Upper lobe of right lung (tissue), 1 donor: Measurements from ENCODE around the gene ITSN1. TPM values are rescaled to one million over a fixed set of nuclear protein-coding genes. Genes with fewer than 3 reads are reported as not detected.
A peak's percentile ranks its signal among the peaks of the same experiment; 100 is the strongest.

ENCODE experiments used
- ATAC-seq: fragments of 200-7000 bp; cut with Tn5 transposase; one replicate; pipeline ENCODE4 v1.9.1; 2020; ENCODE audit warnings: mild to moderate bottlenecking, moderate library complexity
- DNase-seq: peaks from one replicate; pipeline ENCODE4 v3.0.0-alpha.2; 2020
- H3K27ac ChIP-seq: fragments of 200-600 bp; one replicate; pipeline ENCODE4 v1.8.0; 2022
- H3K27me3 ChIP-seq: fragments of 200-600 bp; one replicate; pipeline ENCODE4 v1.8.0; 2022; ENCODE audit warnings: mild to moderate bottlenecking
- H3K36me3 ChIP-seq: fragments of 200-600 bp; one replicate; pipeline ENCODE4 v1.8.0; 2022
- H3K4me1 ChIP-seq: fragments of 200-600 bp; one replicate; pipeline ENCODE4 v1.8.0; 2022
- H3K4me3 ChIP-seq: fragments of 200-600 bp; one replicate; pipeline ENCODE4 v1.8.0; 2022; ENCODE audit warnings: mild to moderate bottlenecking
- H3K9me3 ChIP-seq: fragments of 200-600 bp; one replicate; pipeline ENCODE4 v1.8.0; 2022
- intact Hi-C: fragments of 100-400 bp; cut with DNase I; formaldehyde crosslinking; loops from one replicate; pipeline ENCODE4 v1.11.0; 2022
- total RNA-seq: library from RNA; stranded (reverse); fragmentation: NEBNext Ultra II Directional; extraction: Animal tissue kit (Norgen Biotek cat#: 25700); gene quantifications from one replicate; pipeline ENCODE4 v1.2.1, GENCODE V29; 2021
- TF ChIP-seq, protein P1 (sequence below): fragments of 200-600 bp; IDR thresholded peaks from one replicate; pipeline ENCODE4 v1.8.0; 2022; ENCODE audit warnings: antibody characterized with exemption
- donor health status: DM: no; HTN: yes; CAD: no; lungs with severe emphysema.

Gene ITSN1
- total RNA-seq, 1 donor from 2014 or later, result 32.0 TPM

GRCh38 chr21:33870768-33871167, 228.5 kb downstream of the ITSN1 start:
- Histone ChIP-seq H3K36me3 (no peaks in the 10 kb centered on the region), H3K4me1 (no peaks in the 10 kb centered on the region), H3K4me3 (no peak overlapping the region), H3K27me3 (no peaks in the 10 kb centered on the region), H3K9me3 (no peaks in the 10 kb centered on the region), H3K27ac (no peak overlapping the region)
- TF ChIP-seq, protein P1, sequence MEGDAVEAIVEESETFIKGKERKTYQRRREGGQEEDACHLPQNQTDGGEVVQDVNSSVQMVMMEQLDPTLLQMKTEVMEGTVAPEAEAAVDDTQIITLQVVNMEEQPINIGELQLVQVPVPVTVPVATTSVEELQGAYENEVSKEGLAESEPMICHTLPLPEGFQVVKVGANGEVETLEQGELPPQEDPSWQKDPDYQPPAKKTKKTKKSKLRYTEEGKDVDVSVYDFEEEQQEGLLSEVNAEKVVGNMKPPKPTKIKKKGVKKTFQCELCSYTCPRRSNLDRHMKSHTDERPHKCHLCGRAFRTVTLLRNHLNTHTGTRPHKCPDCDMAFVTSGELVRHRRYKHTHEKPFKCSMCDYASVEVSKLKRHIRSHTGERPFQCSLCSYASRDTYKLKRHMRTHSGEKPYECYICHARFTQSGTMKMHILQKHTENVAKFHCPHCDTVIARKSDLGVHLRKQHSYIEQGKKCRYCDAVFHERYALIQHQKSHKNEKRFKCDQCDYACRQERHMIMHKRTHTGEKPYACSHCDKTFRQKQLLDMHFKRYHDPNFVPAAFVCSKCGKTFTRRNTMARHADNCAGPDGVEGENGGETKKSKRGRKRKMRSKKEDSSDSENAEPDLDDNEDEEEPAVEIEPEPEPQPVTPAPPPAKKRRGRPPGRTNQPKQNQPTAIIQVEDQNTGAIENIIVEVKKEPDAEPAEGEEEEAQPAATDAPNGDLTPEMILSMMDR, result no peak
- no peak for ATAC-seq
- DNase-seq, result peak; percentile 16
- intact Hi-C loops, result no loop called here

DNA sequence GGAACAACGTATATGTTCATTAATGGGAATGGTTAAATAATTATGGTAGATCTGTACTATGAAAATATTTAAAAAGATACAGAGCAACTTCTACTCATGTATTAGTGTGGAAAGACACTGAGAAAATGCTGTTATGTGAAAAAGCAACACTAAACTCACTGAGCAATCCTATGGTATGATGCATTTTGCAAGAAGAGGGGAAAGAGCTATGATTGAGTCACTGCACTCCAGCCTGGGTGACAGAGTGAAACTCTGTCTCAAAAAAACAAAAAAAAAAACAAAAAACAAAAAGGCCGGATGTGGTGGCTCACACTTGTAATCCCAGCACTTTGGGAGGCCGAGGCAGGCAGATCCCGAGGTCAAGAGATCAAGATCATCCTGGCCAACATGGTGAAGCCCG, 228.9 kb downstream of the ITSN1 start:
- no peak overlapping the region for H3K27ac ChIP-seq
- H3K4me1 ChIP-seq, result no peaks in the 10 kb centered on the region
- DNase-seq (no peak), ATAC-seq (no peak)
- no peaks in the 10 kb centered on the region for H3K9me3 ChIP-seq
- no peaks in the 10 kb centered on the region for H3K36me3 ChIP-seq
- TF ChIP-seq, protein P1, result no peak
- H3K27me3 ChIP-seq, result no peaks in the 10 kb centered on the region
- no peak overlapping the region for H3K4me3 ChIP-seq
- intact Hi-C loops, result no loop called here

DNA sequence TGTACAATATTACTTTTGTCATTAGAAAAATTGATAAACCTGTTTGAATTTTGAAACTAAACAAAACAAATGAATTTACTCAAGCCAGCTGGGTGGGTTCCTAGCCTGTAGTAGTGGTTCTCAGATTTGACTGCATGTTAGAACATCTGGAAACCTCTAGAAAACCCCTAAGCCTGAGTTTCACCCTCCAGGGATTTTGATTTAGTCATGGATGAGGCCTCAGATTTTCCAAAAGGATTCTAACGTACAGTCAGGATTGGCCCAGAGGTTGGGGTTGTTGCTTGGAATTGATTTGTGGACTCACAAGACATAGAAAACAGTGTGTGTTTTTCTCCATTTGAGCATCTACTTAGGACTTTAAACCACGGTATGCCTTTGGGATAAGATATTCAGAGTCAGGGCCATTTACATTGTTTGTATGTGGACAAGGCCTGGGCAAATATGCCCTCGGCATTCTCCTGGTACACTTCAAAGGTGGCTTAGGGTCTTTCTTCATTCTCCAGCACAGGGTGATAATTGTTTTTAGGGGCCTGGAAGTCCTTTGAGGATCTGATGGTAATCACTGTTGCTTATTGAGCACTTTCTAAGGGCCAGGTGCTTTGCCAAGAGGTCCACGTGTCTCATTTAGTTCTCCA, 230.7 kb downstream of the ITSN1 start:
- DNase-seq (no peak), ATAC-seq (no peak)
- intact Hi-C loops, result no loop called here
- Histone ChIP-seq H3K36me3 (no peaks in the 10 kb centered on the region), H3K9me3 (no peaks in the 10 kb centered on the region), H3K27me3 (no peaks in the 10 kb centered on the region), H3K27ac (no peak overlapping the region), H3K4me1 (no peaks in the 10 kb centered on the region), H3K4me3 (no peak overlapping the region)
- TF ChIP-seq, protein P1, result no peak

DNA sequence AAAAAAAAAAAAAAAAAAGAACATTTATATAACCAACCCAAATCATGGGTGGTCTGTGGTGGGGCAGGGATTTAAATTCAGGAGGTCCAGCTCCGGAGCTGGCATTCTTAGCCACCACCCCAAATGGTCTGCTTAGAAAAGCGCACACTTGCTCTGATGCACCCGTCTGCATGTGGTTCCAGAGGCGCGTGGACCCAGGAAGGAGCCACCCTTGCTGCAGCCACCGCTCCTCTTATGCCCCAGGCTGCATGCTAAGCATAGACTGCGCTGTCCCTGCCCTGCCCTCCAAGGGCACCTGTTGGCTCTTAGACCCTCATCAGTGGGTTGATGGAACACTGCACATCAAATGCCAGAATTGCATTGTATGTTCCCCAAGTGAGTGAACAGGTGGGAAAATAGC, 231.9 kb downstream of the ITSN1 start:
- H3K9me3 ChIP-seq, result no peaks in the 10 kb centered on the region
- TF ChIP-seq, protein P1, result no peak
- no peaks in the 10 kb centered on the region for H3K4me1 ChIP-seq
- no peak overlapping the region for H3K27ac ChIP-seq
- ATAC-seq (no peak), DNase-seq (peak; percentile 31)
- no peaks in the 10 kb centered on the region for H3K36me3 ChIP-seq
- no peaks in the 10 kb centered on the region for H3K27me3 ChIP-seq
- intact Hi-C loops, result no loop called here
- H3K4me3 ChIP-seq, result no peak overlapping the region

GRCh38 chr21:33875026-33875695, 232.9 kb downstream of the ITSN1 start:
- no peaks in the 10 kb centered on the region for H3K36me3 ChIP-seq
- no peaks in the 10 kb centered on the region for H3K27me3 ChIP-seq
- intact Hi-C loops, result no loop called here
- no peak overlapping the region for H3K4me3 ChIP-seq
- H3K9me3 ChIP-seq, result no peaks in the 10 kb centered on the region
- peak; percentile 34 for DNase-seq
- no peak overlapping the region for H3K27ac ChIP-seq
- no peaks in the 10 kb centered on the region for H3K4me1 ChIP-seq
- TF ChIP-seq, protein P1, result no peak
- ATAC-seq, result no peak
